ES-I3 (cell line): ENCODE data around the gene QKI.

Experiments
- H3K36me3 ChIP-seq: 2 replicates; pipeline ENCODE4 v1.6.1; 2013; ENCODE audit warnings: mild to moderate bottlenecking, low read length, control low read depth, moderate library complexity; ENCODE audit not compliant: insufficient read depth
- H3K4me1 ChIP-seq: 2 replicates; pipeline ENCODE4 v1.6.1; 2013; ENCODE audit warnings: mild to moderate bottlenecking, control low read depth, low read length; ENCODE audit not compliant: insufficient read depth
- H3K9ac ChIP-seq: 2 replicates; pipeline ENCODE4 v1.6.1; 2013; ENCODE audit warnings: low read depth, mild to moderate bottlenecking, low read length, moderate library complexity
- H3K9me3 ChIP-seq: 2 replicates; pipeline ENCODE4 v1.6.1; 2013; ENCODE audit warnings: mild to moderate bottlenecking, low read length, moderate library complexity; ENCODE audit not compliant: control insufficient read depth, insufficient read depth

Gene QKI

GRCh38 chr6:163483107-163483506 is 68.6 kb downstream of the QKI start:
- Histone ChIP-seq H3K9ac (no peak overlapping the region), H3K9me3 (no peaks in the 10 kb centered on the region), H3K4me1 (0 out of 2 replicates have a peak, but pooled peaks cover 4% of the 10 kb centered on the region), H3K36me3 (peaks cover 2% of the 10 kb centered on the region; the same call in 1 of the 2 replicates)

GRCh38 chr6:163485388-163485851 is 70.9 kb downstream of the QKI start:
- Histone ChIP-seq H3K9ac (no peak overlapping the region), H3K9me3 (no peaks in the 10 kb centered on the region), H3K36me3 (peaks cover 2% of the 10 kb centered on the region; the same call in 1 of the 2 replicates), H3K4me1 (peaks cover 4% of the 10 kb centered on the region; the same call in 1 of the 2 replicates)

- H3K9me3 ChIP-seq: no peaks in the 10 kb centered on the region
- no peaks in the 10 kb centered on the region; the same call in 1 of the 2 replicates for H3K36me3 ChIP-seq
- peaks cover 4% of the 10 kb centered on the region; the same call in 1 of the 2 replicates for H3K4me1 ChIP-seq
- no peak overlapping the region for H3K9ac ChIP-seq
Measured at GRCh38 chr6:163486821-163487220, 72.3 kb downstream of the QKI start.

GRCh38 chr6:163487606-163488005 is 73.1 kb downstream of the QKI start:
- Histone ChIP-seq H3K4me1 (peaks cover 4% of the 10 kb centered on the region; the same call in 1 of the 2 replicates), H3K36me3 (no peaks in the 10 kb centered on the region; the same call in 1 of the 2 replicates), H3K9me3 (no peaks in the 10 kb centered on the region), H3K9ac (no peak overlapping the region)

GRCh38 chr6:163489584-163489983 is 75.1 kb downstream of the QKI start:
- H3K9ac ChIP-seq: no peak overlapping the region
- H3K9me3 ChIP-seq: no peaks in the 10 kb centered on the region
- H3K36me3 ChIP-seq: no peaks in the 10 kb centered on the region
- H3K4me1 ChIP-seq: peaks cover 4% of the 10 kb centered on the region; the same call in 1 of the 2 replicates

GRCh38 chr6:163490826-163491577 is 76.5 kb downstream of the QKI start:
- Histone ChIP-seq H3K9me3 (no peaks in the 10 kb centered on the region), H3K4me1 (peaks cover 4% of the 10 kb centered on the region; the same call in 1 of the 2 replicates), H3K9ac (no peak overlapping the region), H3K36me3 (no peaks in the 10 kb centered on the region)

- Histone ChIP-seq H3K36me3 (no peaks in the 10 kb centered on the region), H3K9ac (no peak overlapping the region), H3K4me1 (peaks cover under 1% of the 10 kb centered on the region; the same call in 1 of the 2 replicates), H3K9me3 (no peaks in the 10 kb centered on the region)
Measured at GRCh38 chr6:163491737-163492300, 77.3 kb downstream of the QKI start.

GRCh38 chr6:163494279-163494727 is 79.8 kb downstream of the QKI start:
- H3K36me3 ChIP-seq: no peaks in the 10 kb centered on the region
- H3K9ac ChIP-seq: no peak overlapping the region
- H3K9me3 ChIP-seq: no peaks in the 10 kb centered on the region
- H3K4me1 ChIP-seq: no peaks in the 10 kb centered on the region; the same call in 1 of the 2 replicates

GRCh38 chr6:163496205-163496604 is 81.7 kb downstream of the QKI start:
- H3K9ac ChIP-seq: no peak overlapping the region
- H3K9me3 ChIP-seq: no peaks in the 10 kb centered on the region
- no peaks in the 10 kb centered on the region for H3K36me3 ChIP-seq
- no peaks in the 10 kb centered on the region for H3K4me1 ChIP-seq

- no peaks in the 10 kb centered on the region; the same call in 1 of the 2 replicates for H3K36me3 ChIP-seq
Measured at GRCh38 chr6:163500105-163500504, 85.6 kb downstream of the QKI start.

GRCh38 chr6:163501026-163501425 is 86.5 kb downstream of the QKI start:
- Histone ChIP-seq H3K4me1 (no peaks in the 10 kb centered on the region), H3K36me3 (no peaks in the 10 kb centered on the region; the same call in 1 of the 2 replicates), H3K9me3 (peaks cover 16% of the 10 kb centered on the region), H3K9ac (no peak overlapping the region)

More at GRCh38 chr6:163500105-163500504, 85.6 kb downstream of the QKI start:
- peaks cover 11% of the 10 kb centered on the region; the same call in 1 of the 2 replicates for H3K9me3 ChIP-seq
- no peak overlapping the region for H3K9ac ChIP-seq
- no peaks in the 10 kb centered on the region for H3K4me1 ChIP-seq

- H3K9me3 ChIP-seq: peaks cover 16% of the 10 kb centered on the region
- no peaks in the 10 kb centered on the region; the same call in 1 of the 2 replicates for H3K36me3 ChIP-seq
- H3K9ac ChIP-seq: no peak overlapping the region
- no peaks in the 10 kb centered on the region for H3K4me1 ChIP-seq
Measured at GRCh38 chr6:163501439-163501838, 86.9 kb downstream of the QKI start.

GRCh38 chr6:163504984-163505640 is 90.6 kb downstream of the QKI start:
- Histone ChIP-seq H3K9me3 (peaks cover 29% of the 10 kb centered on the region), H3K9ac (no peak overlapping the region), H3K4me1 (no peaks in the 10 kb centered on the region), H3K36me3 (no peaks in the 10 kb centered on the region; the same call in 1 of the 2 replicates)

- Histone ChIP-seq H3K4me1 (no peaks in the 10 kb centered on the region), H3K36me3 (no peaks in the 10 kb centered on the region), H3K9me3 (peaks cover 29% of the 10 kb centered on the region), H3K9ac (no peak overlapping the region)
Measured at GRCh38 chr6:163507965-163508364, 93.4 kb downstream of the QKI start.
